Natural killer cell treated with Interleukin-12 subunit alpha and Interleukin-12 subunit beta and Interleukin-15 and Interleukin-18, amount 100 ng/mL, for 72 hours (primary cell): ENCODE data around the gene WDR35. TPM values are rescaled to one million over a fixed set of nuclear protein-coding genes. Genes with fewer than 3 reads are reported as not detected.

ENCODE experiments used
- ATAC-seq, 2 donors: fragments of 150-1000 bp; cut with Tn5 transposase in 1 of 2; sonication (Bioruptor Pico), chemical (Tn5 transposase) in 1 of 2; 2 replicates each; pipeline ENCODE4 v1.10.0; 2021
- DNase-seq: peaks from one replicate; pipeline ENCODE4 v3.0.0; 2022; ENCODE audit warnings: low spot score
- H3K27ac Mint-ChIP-seq, 2 donors: 1 replicate in 1 of 2; 2 replicates in 1 of 2; pipeline ENCODE4 v1.8.0; 2022; ENCODE audit warnings: mixed read lengths in 2 of 2, mild to moderate bottlenecking in 1 of 2, moderate library complexity in 1 of 2
- H3K27me3 Mint-ChIP-seq, 2 donors: 1 replicate in 1 of 2; 2 replicates in 1 of 2; pipeline ENCODE4 v1.8.0; 2022; ENCODE audit warnings: mixed read lengths in 2 of 2
- H3K36me3 Mint-ChIP-seq: one replicate; pipeline ENCODE4 v1.8.0; 2022; ENCODE audit warnings: mixed read lengths
- H3K4me1 Mint-ChIP-seq, 2 donors: 1 replicate in 1 of 2; 2 replicates in 1 of 2; pipeline ENCODE4 v1.8.0; 2022; ENCODE audit warnings: low read depth in 2 of 2, mixed read lengths in 2 of 2, mild to moderate bottlenecking in 1 of 2
- H3K4me3 Mint-ChIP-seq: one replicate; pipeline ENCODE4 v1.8.0; 2022; ENCODE audit warnings: mixed read lengths
- H3K9me3 Mint-ChIP-seq: 2 replicates; pipeline ENCODE4 v1.8.0; 2022; ENCODE audit warnings: mixed read lengths
- total RNA-seq, 2 donors: library from RNA; stranded (reverse); gene quantifications; one replicate each; pipeline ENCODE4 v1.2.3, GENCODE V29; 2022

WDR35 gene
- 10 to 100 TPM in 1 of 2 donors, 1 to 10 TPM in 1; 6.4 to 13.6 TPM for total RNA-seq

DNA sequence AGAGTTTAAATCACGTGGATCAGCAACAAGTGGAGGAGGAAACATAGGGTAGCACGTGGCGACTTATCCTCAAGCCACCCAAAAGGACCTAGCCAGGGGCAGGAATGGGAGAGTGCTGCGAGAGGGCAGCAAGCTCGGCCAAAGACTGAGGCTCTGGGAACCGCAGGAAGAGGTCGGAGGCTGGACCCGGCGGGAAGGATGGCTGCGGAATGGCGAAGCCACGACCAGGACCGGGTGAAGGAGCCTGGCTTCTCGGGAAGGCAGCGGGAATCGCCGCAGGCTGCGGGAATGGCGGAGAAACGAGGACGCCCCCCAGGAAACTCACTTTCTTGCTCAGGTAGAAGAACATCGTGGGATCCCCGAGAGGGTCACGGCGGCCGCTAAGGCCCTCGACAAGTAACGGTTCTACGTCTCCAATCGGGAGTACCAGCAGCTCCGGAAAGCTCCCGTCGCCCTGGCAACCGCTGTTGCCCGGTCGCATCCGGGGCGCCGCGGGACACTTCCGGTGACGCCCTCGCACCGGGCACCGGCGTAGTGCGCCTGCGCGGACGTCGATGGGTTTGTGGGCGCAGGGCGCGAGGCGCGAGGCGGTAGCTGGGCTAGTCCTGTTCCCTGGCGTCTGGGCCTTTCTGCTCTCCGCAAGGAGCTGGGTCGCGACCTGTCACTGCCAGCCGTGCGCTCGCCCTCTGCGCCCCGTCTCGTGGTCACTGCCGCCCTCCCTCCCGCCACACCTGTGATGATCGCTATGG is at the start of gene WDR35:
Gene WDR35 (minus strand): TSS at position 439 of the 749 bp plus-strand sequence. CDS start 90 bp downstream, at position 349.
- Mint-ChIP-seq H3K4me3 (peak within 1 kb of the TSS; percentile 95), H3K9me3 (no peaks in the 10 kb centered on the region), H3K4me1 (peaks cover 19 to 32% of the 10 kb centered on the region in 2 donors), H3K27ac (peak within 1 kb of the TSS; percentile 61 to 92), H3K36me3 (peaks cover 11% of the 10 kb centered on the region), H3K27me3 (peaks cover 15 to 18% of the 10 kb centered on the region in 2 donors)
- DNase-seq, result peak; percentile 95
- ATAC-seq, result peak; percentile 98 to 99

DNA sequence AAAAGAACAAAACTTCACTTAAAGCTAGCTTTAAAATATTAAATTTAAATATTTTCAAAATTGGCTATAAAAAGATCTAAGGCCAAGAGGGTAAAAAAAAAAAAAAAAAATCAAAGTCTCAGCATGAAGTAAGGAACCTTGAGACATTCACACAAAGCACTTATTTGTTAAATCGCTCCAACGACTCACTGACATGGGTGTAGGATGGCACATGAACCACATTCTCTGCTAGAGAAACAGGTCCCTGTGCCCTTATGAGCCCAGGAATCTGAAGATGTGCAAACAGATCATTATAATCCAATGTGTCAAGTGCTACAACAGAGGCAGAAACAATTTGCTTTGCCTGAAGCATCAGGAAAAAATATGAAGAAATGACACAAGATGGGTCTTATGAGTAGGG is 47.8 kb upstream of the WDR35 start:
- H3K27me3 Mint-ChIP-seq, result no peaks in the 10 kb centered on the region
- H3K27ac Mint-ChIP-seq, result no peak overlapping the region
- H3K36me3 Mint-ChIP-seq, result peaks cover 18% of the 10 kb centered on the region
- no peak for DNase-seq
- no peak for ATAC-seq
- peaks cover 18 to 22% of the 10 kb centered on the region in 2 donors for H3K4me1 Mint-ChIP-seq
- no peaks in the 10 kb centered on the region for H3K9me3 Mint-ChIP-seq
- H3K4me3 Mint-ChIP-seq, result no peak overlapping the region

DNA sequence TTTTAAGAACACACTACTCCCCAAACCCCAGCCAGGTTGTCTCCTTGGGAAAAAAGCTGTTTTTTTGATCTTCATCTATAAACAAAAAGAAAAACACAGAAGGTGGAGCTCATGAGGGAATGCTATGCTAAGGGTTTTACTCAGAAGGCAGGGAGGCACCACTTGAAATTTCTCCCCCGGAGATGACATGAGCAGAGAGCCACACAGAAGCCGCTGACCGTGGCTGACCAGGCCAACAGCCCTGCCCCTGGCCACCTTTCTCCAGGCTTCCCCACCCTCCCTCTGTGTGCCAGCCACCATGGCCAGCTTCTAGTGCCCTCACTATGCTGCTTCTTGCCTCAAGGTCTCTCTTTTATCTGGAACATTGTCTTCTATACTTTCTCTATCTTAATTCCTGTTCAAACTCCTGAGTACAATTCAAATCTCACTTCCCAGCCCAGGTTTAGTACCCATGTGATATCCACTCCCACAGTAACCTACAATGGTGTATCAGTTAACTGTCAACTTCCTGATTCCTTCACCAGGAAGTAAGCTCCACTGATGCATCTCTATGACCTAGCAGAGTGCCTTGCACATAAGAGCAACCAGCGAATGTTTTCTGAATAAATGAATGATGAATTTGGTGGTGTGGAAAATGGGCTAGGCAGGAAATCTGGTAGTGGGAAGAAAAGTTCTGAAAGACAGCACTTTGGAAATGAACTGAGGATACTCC is 46.2 kb upstream of the WDR35 start:
- H3K27me3 Mint-ChIP-seq, result no peaks in the 10 kb centered on the region
- peaks cover 12 to 14% of the 10 kb centered on the region in 2 donors for H3K4me1 Mint-ChIP-seq
- H3K36me3 Mint-ChIP-seq, result peaks cover 22% of the 10 kb centered on the region
- no peaks in the 10 kb centered on the region for H3K9me3 Mint-ChIP-seq
- ATAC-seq, result no peak
- no peak overlapping the region for H3K4me3 Mint-ChIP-seq
- DNase-seq, result no peak
- peak overlapping the region; percentile 2 to 5 for H3K27ac Mint-ChIP-seq

DNA sequence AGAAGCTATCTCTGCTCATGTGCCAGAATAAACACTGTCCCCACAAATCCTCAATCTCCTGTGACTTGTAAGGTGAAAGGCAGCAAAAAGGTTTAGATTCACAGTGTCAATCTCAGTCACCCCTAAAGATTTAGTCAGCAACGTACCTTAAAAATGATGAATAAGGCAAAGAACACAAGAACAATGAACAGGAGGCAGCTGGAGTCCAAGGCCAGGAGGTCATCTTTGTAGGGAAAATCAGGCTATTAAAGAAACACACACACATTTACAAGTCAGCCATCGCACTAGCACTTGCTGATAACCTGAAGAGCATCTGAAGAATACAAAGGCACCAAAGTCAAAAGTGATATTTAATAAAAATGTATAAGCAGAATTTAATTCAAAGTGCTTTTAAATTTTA is 44.9 kb upstream of the WDR35 start:
- H3K27me3 Mint-ChIP-seq, result no peaks in the 10 kb centered on the region
- H3K4me3 Mint-ChIP-seq, result no peak overlapping the region
- no peak for DNase-seq
- H3K27ac Mint-ChIP-seq, result no peak overlapping the region
- peaks cover 35% of the 10 kb centered on the region for H3K36me3 Mint-ChIP-seq
- no peak for ATAC-seq
- peaks cover 8 to 14% of the 10 kb centered on the region in 2 donors for H3K4me1 Mint-ChIP-seq
- H3K9me3 Mint-ChIP-seq, result no peaks in the 10 kb centered on the region

DNA sequence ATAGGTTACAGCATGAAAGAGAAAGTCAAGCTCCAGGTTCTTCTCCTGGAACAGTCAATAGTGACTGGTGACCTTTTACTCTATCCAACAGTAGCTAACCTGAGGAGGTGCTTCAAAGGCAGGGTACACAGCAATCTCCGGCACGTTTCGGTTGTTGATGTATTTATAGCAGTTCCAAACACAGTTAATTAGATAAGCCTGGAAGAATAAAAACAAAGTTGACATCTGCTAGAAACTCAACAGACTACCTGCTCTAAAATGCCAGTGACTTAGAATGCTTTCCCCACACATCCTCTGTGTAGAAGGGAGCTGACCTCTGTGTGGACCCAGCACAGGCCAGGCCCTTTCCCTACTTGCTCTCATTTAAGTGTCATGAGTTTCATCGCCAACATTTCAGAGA is 44.3 kb upstream of the WDR35 start:
- Mint-ChIP-seq H3K9me3 (no peaks in the 10 kb centered on the region), H3K4me3 (no peak overlapping the region), H3K36me3 (peaks cover 41% of the 10 kb centered on the region), H3K27me3 (no peaks in the 10 kb centered on the region), H3K27ac (no peak overlapping the region), H3K4me1 (peaks cover 8 to 14% of the 10 kb centered on the region in 2 donors)
- no peak for DNase-seq
- no peak for ATAC-seq

DNA sequence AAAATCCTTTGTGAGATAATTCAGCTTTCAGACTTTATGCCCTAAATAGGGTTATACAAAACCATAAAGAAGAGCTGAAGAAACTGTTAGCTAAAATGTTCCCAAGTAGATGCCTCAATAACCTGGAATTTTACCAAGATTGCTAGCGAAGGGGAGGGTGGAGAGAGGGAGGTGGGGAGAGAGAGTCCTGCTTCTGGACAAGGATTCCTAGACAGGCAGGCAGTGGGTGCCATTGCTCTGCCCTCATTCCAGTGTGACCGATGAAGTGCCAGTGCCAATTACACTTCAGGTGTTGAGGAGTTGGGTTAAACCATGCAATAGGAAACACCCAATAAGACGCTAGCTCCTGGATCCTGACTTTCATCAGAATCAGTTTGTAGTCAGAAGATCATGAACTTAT is 43.4 kb upstream of the WDR35 start:
- Mint-ChIP-seq H3K27ac (no peak overlapping the region), H3K27me3 (no peaks in the 10 kb centered on the region), H3K9me3 (no peaks in the 10 kb centered on the region), H3K36me3 (peaks cover 44% of the 10 kb centered on the region), H3K4me3 (no peak overlapping the region), H3K4me1 (peaks cover 11 to 13% of the 10 kb centered on the region in 2 donors)
- DNase-seq (no peak), ATAC-seq (no peak)

DNA sequence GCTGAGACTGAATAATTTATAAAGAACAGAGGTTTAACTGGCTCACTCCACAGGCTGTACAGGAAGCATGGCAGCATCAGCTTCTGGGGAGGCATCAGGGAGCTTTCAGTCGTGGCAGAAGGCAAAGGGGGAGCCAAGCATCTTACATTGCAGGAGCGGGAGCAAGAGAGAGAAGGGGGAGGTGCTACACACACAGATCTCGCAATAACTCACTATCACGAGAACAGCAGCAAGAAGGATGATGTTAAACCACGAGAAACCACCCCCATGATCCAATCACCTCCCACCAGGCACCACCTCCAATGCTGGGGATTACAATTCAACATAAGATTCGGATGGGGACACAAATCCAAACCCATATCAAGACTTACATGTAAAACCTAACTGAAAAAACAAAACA is 40.3 kb upstream of the WDR35 start:
- ATAC-seq (no peak), DNase-seq (no peak)
- Mint-ChIP-seq H3K27me3 (no peaks in the 10 kb centered on the region), H3K36me3 (peaks cover 29% of the 10 kb centered on the region), H3K9me3 (no peaks in the 10 kb centered on the region), H3K4me3 (no peak overlapping the region), H3K4me1 (peaks cover 0 to 3% of the 10 kb centered on the region in 2 donors), H3K27ac (no peak overlapping the region)

DNA sequence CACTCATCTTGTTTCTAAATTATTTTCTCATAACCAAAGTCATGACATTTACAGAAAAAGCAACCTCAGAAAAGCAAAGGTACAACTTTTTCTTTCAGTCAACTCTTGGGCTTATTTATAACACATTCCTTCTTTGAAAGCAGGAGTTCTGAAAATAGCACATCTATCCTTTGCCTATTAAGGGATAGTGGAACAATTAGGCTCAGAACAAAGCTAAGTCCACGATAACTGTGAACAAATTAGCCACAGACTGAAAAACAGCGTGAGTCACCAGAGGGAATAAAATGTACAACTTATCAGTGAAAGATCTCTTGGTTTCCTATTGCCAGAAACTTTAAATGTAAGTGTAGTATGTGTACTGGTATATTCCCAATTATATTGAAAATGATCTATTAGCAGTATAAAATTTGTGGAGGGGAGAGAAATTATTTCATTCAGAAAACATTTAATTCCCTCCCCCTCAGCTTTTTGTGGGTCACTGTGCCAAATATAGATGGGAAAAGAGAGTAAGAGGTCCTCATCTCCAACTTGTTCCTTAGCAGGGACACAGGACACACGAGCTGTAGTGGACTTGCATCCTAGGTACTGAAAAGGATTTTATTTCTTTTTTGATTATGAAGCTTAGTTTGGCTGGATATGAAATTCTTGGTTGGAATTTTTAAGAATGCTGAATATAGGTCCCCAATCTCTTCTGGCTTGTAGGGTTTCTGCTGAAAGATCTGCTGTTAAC is 38.0 kb upstream of the WDR35 start:
- H3K27ac Mint-ChIP-seq, result no peak overlapping the region
- DNase-seq (no peak), ATAC-seq (no peak)
- peaks cover 36% of the 10 kb centered on the region for H3K36me3 Mint-ChIP-seq
- no peaks in the 10 kb centered on the region for H3K27me3 Mint-ChIP-seq
- H3K4me3 Mint-ChIP-seq, result no peak overlapping the region
- H3K4me1 Mint-ChIP-seq, result peaks cover 3 to 6% of the 10 kb centered on the region in 2 donors
- no peaks in the 10 kb centered on the region for H3K9me3 Mint-ChIP-seq

DNA sequence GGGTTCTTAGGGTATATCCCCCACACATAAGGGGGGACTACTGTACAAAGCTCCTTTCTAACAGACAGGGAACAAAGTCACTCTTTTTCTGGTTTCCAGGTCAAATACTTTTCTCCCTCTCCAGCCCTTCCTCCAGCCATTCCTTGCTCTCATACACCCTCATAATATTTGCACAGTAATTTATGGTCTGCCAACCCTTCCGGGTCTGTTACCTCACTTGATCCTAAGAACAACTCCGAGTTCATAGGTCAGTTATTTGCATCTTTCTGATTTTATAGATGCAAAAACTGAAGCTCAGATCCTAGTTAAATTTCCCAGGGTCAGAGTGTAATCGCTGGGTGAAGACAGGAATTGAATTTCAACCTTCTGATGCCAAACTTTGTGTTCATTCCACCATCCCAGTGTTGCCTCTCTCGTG is 37.4 kb upstream of the WDR35 start:
- DNase-seq (no peak), ATAC-seq (no peak)
- no peak overlapping the region for H3K27ac Mint-ChIP-seq
- peaks cover 3 to 6% of the 10 kb centered on the region in 2 donors for H3K4me1 Mint-ChIP-seq
- peaks cover 37% of the 10 kb centered on the region for H3K36me3 Mint-ChIP-seq
- no peaks in the 10 kb centered on the region for H3K9me3 Mint-ChIP-seq
- no peaks in the 10 kb centered on the region for H3K27me3 Mint-ChIP-seq
- no peak overlapping the region for H3K4me3 Mint-ChIP-seq

DNA sequence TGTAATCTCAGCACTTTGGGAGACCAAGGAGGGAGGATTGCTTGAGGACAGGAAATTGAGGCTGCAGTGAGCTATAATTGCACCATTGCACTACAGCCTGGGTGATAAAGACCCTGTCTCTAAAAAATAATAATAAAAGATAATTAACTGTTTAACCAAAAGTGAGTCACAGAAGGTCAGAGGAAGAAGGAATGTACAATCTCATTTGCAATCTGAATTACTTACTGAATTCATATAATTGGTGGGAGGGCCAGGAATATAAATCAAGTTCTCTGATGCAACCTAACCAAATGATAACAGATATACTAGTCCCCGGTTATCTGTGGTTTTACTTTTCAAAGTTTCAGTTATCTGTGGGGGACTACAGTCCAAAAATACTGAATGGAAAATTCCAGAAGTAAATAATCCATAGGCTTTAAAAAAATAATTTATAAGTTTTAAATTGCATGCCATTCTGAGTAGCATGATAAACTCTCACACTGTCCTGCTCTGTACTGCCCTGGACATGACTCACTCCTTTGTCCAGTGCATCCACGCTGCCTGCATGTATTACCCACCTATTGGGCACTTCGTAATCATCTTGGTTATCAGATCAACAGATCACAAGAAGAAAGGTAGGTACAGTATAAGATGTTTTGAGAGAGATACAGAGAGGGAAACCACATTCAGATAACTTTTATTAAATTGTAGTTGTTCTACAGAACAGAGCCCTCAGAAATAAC is 35.3 kb upstream of the WDR35 start:
- Mint-ChIP-seq H3K4me1 (peaks cover 6 to 9% of the 10 kb centered on the region in 2 donors), H3K9me3 (peaks cover 13% of the 10 kb centered on the region), H3K27me3 (no peaks in the 10 kb centered on the region), H3K27ac (no peak overlapping the region), H3K36me3 (peaks cover 39% of the 10 kb centered on the region), H3K4me3 (no peak overlapping the region)
- DNase-seq (no peak), ATAC-seq (no peak)

DNA sequence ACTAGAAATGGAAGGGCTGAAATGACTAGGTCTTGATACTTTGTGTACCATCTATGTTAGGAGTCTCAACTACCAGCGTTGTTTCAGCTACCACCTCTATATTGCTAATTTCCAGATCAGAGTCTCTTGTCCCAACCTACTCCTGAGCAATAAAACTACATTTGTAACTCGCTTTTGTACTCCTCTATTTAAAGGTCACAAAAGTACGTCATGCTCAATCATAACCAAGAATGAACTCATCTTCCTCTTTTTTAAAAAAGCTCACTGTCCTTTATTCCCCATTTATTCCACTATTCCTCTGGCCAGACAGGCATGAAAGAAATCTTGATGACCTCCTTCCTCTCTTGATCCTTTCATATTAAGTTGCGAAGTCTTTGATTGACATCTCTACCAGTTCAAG is 33.8 kb upstream of the WDR35 start:
- H3K9me3 Mint-ChIP-seq, result peaks cover 15% of the 10 kb centered on the region
- DNase-seq (no peak), ATAC-seq (no peak)
- no peaks in the 10 kb centered on the region for H3K27me3 Mint-ChIP-seq
- no peak overlapping the region for H3K4me3 Mint-ChIP-seq
- H3K36me3 Mint-ChIP-seq, result peaks cover 25% of the 10 kb centered on the region
- H3K27ac Mint-ChIP-seq, result no peak overlapping the region
- H3K4me1 Mint-ChIP-seq, result peaks cover 6 to 9% of the 10 kb centered on the region in 2 donors

DNA sequence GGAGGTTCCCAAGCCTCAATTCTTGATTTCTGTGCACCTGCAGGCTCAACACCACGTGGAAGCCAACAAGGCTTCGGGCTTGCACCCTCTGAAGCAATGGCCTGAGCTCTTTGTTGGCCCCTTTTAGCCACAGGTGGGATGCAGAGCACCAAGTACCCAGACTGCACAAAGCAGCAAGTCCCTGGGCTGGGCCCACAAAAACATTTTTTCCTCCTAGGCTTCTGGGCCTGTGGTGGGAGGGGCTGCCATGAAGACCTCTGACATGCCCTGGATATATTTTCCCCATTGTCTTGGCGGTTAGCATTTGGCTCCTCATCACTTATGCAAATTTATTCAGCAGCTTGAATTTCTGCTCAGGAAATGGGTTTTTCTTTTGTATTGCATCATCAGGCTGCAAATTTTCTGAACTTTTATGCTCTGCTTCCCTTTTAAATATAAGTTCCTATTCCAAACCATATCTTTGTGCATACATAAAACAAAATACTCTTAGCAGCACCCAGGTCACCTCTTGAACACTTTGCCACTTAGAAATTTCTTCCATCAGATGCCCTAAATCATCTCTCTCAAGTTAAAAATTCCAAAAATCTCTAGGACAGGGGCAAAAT is 31.6 kb upstream of the WDR35 start:
- no peak for DNase-seq
- Mint-ChIP-seq H3K36me3 (peaks cover 25% of the 10 kb centered on the region), H3K4me1 (peaks cover 6 to 7% of the 10 kb centered on the region in 2 donors), H3K9me3 (peaks cover 15% of the 10 kb centered on the region), H3K4me3 (no peak overlapping the region), H3K27me3 (no peaks in the 10 kb centered on the region), H3K27ac (no peak overlapping the region)
- ATAC-seq, result no peak

DNA sequence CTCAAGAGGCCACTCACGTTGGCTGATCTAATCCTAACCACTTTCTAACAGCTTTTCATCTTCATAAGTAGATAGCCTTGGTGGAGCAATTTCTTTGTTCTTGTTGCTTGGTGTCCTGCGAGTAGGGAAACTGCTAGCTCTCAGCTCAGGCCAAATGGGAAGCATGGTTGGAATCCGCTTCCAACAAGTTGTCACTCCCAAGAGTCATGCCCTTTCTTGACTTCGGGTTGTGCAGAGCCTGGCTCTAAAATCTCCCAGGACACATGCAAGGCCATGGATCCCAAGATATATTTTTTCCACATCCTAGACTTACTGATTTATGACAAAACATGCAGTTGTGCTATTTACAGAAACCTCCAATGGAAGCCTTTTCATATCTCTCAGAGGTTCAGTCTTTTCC is 29.8 kb upstream of the WDR35 start:
- ATAC-seq, result no peak
- DNase-seq, result no peak
- Mint-ChIP-seq H3K27me3 (peaks cover 1 to 9% of the 10 kb centered on the region in 2 donors), H3K9me3 (peaks cover 15% of the 10 kb centered on the region), H3K36me3 (peaks cover 25% of the 10 kb centered on the region), H3K4me3 (no peak overlapping the region), H3K4me1 (peaks cover 6 to 7% of the 10 kb centered on the region in 2 donors), H3K27ac (no peak overlapping the region)
